ENCODE results near the gene ZMYM3. TPM values are rescaled to one million over a fixed set of nuclear protein-coding genes. Genes with fewer than 3 reads are reported as not detected.

Gene ZMYM3
- total and polyA plus RNA-seq, 3 donors from 2014 or later = 36.8 to 97.1 (median 67.6) TPM

DNA sequence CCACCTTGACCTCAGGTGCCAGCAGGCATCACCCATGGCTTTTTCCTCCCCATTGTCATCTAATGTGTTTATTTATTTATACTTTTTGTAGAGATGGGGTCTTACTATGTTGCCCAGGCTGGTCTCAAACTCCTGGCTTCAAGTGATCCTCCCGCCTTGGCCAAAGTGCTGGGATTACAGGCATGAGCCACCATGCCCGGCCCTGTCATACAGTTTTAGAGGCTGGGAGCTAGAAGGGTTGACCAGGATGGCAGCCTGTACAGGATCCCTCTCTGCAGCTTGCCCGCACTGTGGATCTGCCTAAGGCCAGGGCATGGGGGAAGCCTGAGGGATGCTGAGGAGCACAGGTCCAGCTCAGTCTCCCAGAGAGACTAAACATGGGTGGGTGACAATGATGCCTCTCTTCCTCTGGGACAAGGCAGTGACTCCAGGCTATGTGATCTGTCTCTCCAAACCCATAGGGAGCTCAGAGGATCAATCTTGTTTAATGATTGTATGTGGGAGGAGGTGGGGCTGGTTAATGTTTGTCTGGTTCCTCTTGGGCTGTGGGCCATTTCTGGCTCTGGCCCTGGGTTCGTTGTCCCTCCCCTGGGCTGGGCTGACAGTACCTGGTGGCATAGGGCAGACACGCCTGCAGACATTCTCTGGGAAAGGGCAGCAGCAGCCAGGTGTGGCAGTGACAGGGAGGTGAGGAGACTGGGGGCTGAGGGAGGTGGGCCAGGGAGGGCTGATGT, 39.2 kb downstream of the ZMYM3 start:
- no peaks in the 10 kb centered on the region for H3K4me1 ChIP-seq
- no peaks in the 10 kb centered on the region for H3K27me3 ChIP-seq
- no peak for DNase-seq
- no peak for TF ChIP-seq CTCF (IDR thresholded peaks at IDR 0.05)
- H3K9me3 ChIP-seq = no peaks in the 10 kb centered on the region
- H3K4me3 ChIP-seq = no peak overlapping the region
- H3K36me3 ChIP-seq (ENCODE audit: low read depth, missing control alignments) = no peaks in the 10 kb centered on the region
- WGBS, 2 donors = 89% methylated on average over 5 of the region's 5 CpGs; no CpG with 5 or more reads in 1 of the 2 donors
- intact Hi-C loops (cut with DNase I; ENCODE audit: low total_unique reads) = no loop called here
- H3K27ac ChIP-seq = no peak overlapping the region

- no peak overlapping the region for H3K27ac ChIP-seq
- no peaks in the 10 kb centered on the region for H3K36me3 ChIP-seq (ENCODE audit: low read depth, missing control alignments)
- intact Hi-C loops (cut with DNase I; ENCODE audit: low total_unique reads) = no loop called here
- H3K27me3 ChIP-seq = no peaks in the 10 kb centered on the region
- no peaks in the 10 kb centered on the region for H3K4me1 ChIP-seq
- TF ChIP-seq CTCF (IDR thresholded peaks at IDR 0.05) = no peak
- no peak for TF ChIP-seq POLR2A (IDR thresholded peaks at IDR 0.05)
- no peak for DNase-seq
- WGBS, 2 donors = 82 to 100% methylated on average over 1 of the region's 1 CpG
- no peaks in the 10 kb centered on the region for H3K9me3 ChIP-seq
- no peak overlapping the region for H3K4me3 ChIP-seq
These were observed 39.8 kb downstream of the ZMYM3 start for GRCh38 chrX:71214152-71214551.

- H3K27me3 ChIP-seq = no peaks in the 10 kb centered on the region
- 77 to 83% methylated on average over 4 to 5 of the region's 5 CpGs for WGBS, 2 donors
- H3K4me1 ChIP-seq = no peaks in the 10 kb centered on the region
- H3K9me3 ChIP-seq = no peaks in the 10 kb centered on the region
- H3K27ac ChIP-seq = no peak overlapping the region
- H3K4me3 ChIP-seq = no peak overlapping the region
- DNase-seq = no peak
- H3K36me3 ChIP-seq (ENCODE audit: low read depth, missing control alignments) = no peaks in the 10 kb centered on the region
- TF ChIP-seq POLR2A (IDR thresholded peaks at IDR 0.05) = no peak
- intact Hi-C loops (cut with DNase I; ENCODE audit: low total_unique reads) = no loop called here
These were observed 41.4 kb downstream of the ZMYM3 start for GRCh38 chrX:71212536-71212935.

DNA sequence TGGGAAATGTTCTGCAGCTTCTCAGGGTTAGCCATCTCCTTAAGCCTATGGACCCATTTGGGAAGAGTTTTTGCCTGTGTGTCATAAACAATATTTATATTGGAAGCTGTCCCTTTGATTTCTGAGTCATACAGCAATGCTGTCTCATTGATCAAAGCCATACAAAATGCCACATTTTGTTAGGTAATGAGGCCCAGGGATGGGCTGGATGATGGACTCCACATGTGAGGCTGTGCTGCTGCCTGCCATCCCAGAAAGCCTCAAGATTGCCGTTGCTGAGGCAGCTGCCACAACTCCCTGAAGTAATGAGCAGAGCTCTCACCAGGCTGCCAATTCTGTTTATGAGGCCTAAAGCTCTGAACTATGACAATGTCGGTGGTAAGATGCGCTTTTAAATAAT, 43.1 kb downstream of the ZMYM3 start:
- no peaks in the 10 kb centered on the region for H3K9me3 ChIP-seq
- intact Hi-C loops (cut with DNase I; ENCODE audit: low total_unique reads) = no loop called here
- TF ChIP-seq CTCF (IDR thresholded peaks at IDR 0.05) = no peak
- TF ChIP-seq POLR2A (IDR thresholded peaks at IDR 0.05) = no peak
- H3K27me3 ChIP-seq = no peaks in the 10 kb centered on the region
- WGBS, 2 donors = 80 to 94% methylated on average over 3 of the region's 3 CpGs
- no peak overlapping the region for H3K27ac ChIP-seq
- no peaks in the 10 kb centered on the region for H3K4me1 ChIP-seq
- DNase-seq = no peak
- no peak overlapping the region for H3K4me3 ChIP-seq
- no peaks in the 10 kb centered on the region for H3K36me3 ChIP-seq (ENCODE audit: low read depth, missing control alignments)

DNA sequence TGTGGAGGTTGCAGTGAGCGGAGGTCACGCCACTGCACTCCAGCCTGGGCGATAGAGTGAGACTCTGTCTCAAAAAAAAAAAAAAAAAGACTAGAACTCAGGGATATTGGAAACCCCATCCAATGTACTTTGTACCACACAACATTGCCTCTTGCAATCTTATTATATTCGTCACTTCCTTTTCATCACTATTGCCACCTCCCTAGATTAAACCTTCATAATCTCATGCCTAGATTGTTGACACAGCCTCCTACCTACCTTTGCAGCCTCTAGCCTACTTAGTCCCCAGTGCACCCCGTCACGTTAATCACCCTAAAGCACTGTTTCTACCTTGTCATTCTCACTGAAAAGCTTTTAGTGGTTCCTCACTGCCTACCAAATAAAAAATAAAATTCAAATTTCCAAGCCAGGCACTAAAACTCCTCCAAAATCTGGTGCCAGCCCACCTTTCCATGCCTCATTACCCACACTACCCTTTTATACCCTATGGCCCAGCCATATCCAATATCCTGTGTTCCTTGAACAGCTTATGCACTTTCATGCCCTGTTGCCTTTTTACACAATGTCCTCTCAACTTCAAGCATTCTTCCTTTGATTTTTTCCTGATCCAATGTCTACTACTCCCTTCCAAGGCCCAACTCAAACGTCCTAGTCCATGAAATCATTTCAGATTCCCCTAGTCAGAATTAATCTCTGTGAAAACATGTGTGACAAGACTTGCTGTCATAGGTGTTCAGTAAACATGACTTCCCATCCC, 54.5 kb downstream of the ZMYM3 start:
- H3K36me3 ChIP-seq (ENCODE audit: low read depth, missing control alignments) = no peaks in the 10 kb centered on the region
- no peaks in the 10 kb centered on the region for H3K4me1 ChIP-seq
- no peak for TF ChIP-seq POLR2A (IDR thresholded peaks at IDR 0.05)
- TF ChIP-seq CTCF (IDR thresholded peaks at IDR 0.05) = no peak
- no peaks in the 10 kb centered on the region for H3K9me3 ChIP-seq
- no peak overlapping the region for H3K27ac ChIP-seq
- no peak overlapping the region for H3K4me3 ChIP-seq
- WGBS, 2 donors = 83 to 91% methylated on average over 4 to 7 of the region's 7 CpGs
- DNase-seq = no peak
- no peaks in the 10 kb centered on the region for H3K27me3 ChIP-seq
- intact Hi-C loops (cut with DNase I; ENCODE audit: low total_unique reads) = no loop called here

All from testis (tissue), 3 donors.